Left ventricle myocardium inferior (tissue), 1 donor: Measurements from ENCODE around the gene MSI2. TPM values are rescaled to one million over a fixed set of nuclear protein-coding genes. Genes with fewer than 3 reads are reported as not detected.

Source experiments
- DNase-seq: peaks from one replicate; pipeline ENCODE4 v3.0.0-alpha.2; 2020
- H3K27ac ChIP-seq: fragments of 200-600 bp; replicated peaks from 2 replicates; pipeline ENCODE4 v1.8.0; 2021
- H3K27me3 ChIP-seq: fragments of 200-600 bp; 2 replicates; pipeline ENCODE4 v1.8.0; 2021; ENCODE audit warnings: low read depth
- H3K36me3 ChIP-seq: fragments of 200-600 bp; 2 replicates; pipeline ENCODE4 v1.8.0; 2021
- H3K4me1 ChIP-seq: fragments of 200-600 bp; 2 replicates; pipeline ENCODE4 v1.8.0; 2021
- H3K4me3 ChIP-seq: fragments of 200-600 bp; 2 replicates; pipeline ENCODE4 v1.8.0; 2021; ENCODE audit warnings: mild to moderate bottlenecking, moderate library complexity
- H3K9me3 ChIP-seq: fragments of 200-600 bp; replicated peaks from 2 replicates; pipeline ENCODE4 v1.8.0; 2021
- intact Hi-C: fragments of 100-400 bp; cut with micrococcal nuclease; formaldehyde crosslinking; loops from one replicate; pipeline ENCODE4 v1.11.0; 2022
- total RNA-seq: library from RNA; stranded (reverse); fragmentation: NEBNext Ultra II Directional; extraction: Animal tissue kit (Norgen Biotek cat#: 25700); gene quantifications from one replicate; pipeline ENCODE4 v1.2.1, GENCODE V29; 2021
- TF ChIP-seq, protein P1 (sequence below): fragments of 200-600 bp; IDR thresholded peaks from 2 replicates; pipeline ENCODE4 v1.8.0; 2021; ENCODE audit warnings: antibody characterized with exemption, mild to moderate bottlenecking, borderline replicate concordance
- donor health status: DM: no; HTN: yes; CAD: no; lungs with severe emphysema.

The MSI2 gene
- total RNA-seq, 1 donor from 2014 or later: 118 TPM

DNA sequence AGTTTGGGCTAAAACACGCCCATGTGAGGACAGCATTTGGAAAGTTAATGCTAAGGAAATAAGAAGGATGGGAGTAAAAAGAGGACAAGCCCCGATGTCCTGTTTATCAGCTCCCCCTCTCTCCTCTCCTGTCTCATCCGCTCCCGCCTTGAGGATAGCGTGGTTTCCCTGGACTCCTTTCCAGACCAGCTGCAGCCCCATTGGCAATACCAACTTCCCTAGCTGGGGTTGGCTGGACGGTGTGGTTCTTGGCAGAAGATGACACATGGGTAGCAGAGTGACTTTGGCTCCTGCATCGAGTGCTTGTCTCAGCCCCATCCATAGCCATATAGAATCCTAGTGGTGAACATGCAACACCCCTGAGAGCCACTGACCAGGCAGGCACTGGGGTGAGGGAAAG, 302.9 kb downstream of the MSI2 start:
- peaks cover 29% of the 10 kb centered on the region for H3K4me1 ChIP-seq
- H3K9me3 ChIP-seq: no peaks in the 10 kb centered on the region
- DNase-seq: no peak
- H3K4me3 ChIP-seq: no peak overlapping the region
- TF ChIP-seq, protein P1, sequence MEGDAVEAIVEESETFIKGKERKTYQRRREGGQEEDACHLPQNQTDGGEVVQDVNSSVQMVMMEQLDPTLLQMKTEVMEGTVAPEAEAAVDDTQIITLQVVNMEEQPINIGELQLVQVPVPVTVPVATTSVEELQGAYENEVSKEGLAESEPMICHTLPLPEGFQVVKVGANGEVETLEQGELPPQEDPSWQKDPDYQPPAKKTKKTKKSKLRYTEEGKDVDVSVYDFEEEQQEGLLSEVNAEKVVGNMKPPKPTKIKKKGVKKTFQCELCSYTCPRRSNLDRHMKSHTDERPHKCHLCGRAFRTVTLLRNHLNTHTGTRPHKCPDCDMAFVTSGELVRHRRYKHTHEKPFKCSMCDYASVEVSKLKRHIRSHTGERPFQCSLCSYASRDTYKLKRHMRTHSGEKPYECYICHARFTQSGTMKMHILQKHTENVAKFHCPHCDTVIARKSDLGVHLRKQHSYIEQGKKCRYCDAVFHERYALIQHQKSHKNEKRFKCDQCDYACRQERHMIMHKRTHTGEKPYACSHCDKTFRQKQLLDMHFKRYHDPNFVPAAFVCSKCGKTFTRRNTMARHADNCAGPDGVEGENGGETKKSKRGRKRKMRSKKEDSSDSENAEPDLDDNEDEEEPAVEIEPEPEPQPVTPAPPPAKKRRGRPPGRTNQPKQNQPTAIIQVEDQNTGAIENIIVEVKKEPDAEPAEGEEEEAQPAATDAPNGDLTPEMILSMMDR: no peak
- no peak overlapping the region for H3K27ac ChIP-seq
- no peaks in the 10 kb centered on the region for H3K27me3 ChIP-seq
- no peaks in the 10 kb centered on the region for H3K36me3 ChIP-seq
- intact Hi-C loops: no loop called here

DNA sequence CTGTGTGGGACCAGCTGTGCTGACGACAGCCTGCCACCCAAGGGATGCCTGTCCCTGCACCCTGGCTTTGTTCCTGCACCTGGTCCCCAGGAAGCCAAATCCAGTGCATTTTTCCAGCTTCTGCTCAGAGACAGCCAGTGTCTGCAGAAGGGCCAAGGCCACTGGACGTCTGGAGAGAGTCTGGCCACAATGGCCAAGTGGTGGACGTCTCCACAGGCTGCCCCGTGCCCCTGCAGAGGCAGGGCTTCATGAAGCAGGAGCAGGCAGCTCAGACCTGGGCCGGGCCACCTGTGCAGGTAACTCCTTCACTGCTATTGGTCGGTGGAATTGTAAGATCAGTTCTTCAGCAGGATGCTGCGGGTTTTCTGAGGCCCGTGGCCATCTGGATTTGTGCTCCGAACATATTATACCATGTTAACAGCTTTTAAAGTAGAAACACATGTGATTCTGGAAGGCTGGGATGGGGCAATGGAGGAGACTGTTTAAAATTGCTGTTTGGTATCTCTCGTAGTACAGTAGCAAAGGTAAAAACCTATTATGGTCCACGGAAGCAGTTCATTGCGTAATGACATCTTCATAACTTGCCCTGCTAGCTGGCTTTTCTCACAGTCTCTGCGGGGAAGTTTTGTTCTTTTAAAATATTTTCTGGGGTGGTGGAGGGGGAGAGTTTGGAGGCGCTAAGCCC, 303.5 kb downstream of the MSI2 start:
- Histone ChIP-seq H3K4me1 (peaks cover 25% of the 10 kb centered on the region), H3K36me3 (no peaks in the 10 kb centered on the region), H3K4me3 (no peak overlapping the region), H3K9me3 (no peaks in the 10 kb centered on the region), H3K27ac (no peak overlapping the region), H3K27me3 (no peaks in the 10 kb centered on the region)
- intact Hi-C loops: no loop called here
- DNase-seq: no peak
- TF ChIP-seq, protein P1: no peak

DNA sequence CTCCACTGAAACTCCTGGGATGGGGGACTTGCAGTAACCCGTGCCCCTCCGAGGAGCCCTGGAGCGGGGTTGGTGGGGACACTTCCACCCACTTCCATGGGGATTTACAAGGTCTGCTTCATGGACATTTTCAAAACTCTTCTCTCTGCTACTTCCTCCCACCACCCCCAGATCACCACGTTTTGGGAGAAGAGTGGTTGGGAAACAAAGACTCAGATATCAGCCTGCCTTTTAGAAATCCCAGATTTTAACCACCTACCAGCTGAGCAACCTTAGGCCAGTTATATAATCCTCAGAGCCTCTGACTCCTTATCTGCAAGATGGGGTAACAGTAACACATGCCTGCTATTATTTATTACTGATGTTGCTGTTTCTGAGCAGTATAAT, 304.0 kb downstream of the MSI2 start:
- no peak for DNase-seq
- intact Hi-C loops: no loop called here
- Histone ChIP-seq H3K36me3 (no peaks in the 10 kb centered on the region), H3K4me1 (peaks cover 20% of the 10 kb centered on the region), H3K27me3 (no peaks in the 10 kb centered on the region), H3K27ac (no peak overlapping the region), H3K4me3 (no peak overlapping the region), H3K9me3 (no peaks in the 10 kb centered on the region)
- TF ChIP-seq, protein P1: no peak

DNA sequence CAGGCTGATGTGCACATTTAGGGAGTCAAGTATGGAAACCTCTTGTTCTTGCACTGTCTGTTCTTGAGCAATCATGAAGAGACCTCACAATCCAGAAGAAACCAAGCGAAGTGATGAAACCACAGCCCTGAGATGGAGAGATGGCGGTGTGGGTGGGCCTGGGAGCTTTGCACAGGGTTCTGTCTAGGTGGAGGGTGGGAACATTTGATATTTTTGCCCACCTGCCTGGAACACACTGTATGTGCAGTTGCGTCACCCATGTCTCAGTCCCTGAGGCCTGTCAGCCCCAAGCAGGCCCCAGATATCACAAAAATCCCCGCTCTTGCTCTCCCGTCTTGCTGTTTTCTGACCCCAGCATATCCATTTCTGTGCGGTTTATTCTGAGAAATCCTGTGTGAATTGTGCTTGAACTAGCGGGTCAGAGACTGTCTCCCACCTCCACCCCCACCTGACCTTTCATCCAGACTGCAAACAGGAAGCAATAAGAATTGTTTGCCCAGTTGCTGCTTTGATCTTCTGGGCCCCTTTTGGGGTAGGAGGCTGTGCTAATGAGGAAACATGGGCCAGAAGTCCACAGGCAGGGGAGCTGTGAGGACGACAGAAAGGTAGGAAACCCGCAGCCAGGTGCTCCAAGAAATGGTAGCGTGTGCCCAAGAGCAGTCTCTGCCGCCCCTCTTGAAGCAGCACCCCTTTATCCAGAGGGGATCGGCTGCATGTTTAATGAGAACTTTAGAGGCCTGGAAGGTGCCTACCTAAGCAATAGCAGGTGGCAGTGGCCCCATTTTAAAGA, 304.9 kb downstream of the MSI2 start:
- DNase-seq: no peak

DNA sequence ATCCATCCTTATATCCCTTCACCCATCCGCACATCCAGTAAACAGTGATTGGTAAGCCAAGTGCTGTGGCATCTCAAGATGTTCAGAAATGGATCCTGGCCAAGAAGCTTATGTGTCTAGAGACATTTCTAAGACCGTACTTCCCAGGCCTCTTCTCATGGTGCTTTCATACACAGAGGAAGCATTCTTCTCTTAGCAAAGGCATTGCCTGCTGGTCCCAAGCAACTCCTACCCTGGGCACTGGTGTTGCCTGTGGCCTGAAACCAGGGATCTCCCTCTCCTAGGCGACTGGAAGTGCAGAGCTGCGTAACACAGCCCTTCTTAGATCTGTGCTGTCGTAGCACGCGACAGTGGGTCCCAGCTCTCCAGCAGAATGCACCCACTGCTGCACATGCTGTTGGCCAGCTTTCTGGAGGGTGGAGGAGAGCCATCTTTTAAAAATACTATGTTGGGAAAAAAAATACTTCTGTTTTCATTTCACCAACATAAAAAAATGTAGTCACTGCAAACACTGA, 305.9 kb downstream of the MSI2 start:
- no peak overlapping the region for H3K4me3 ChIP-seq
- H3K4me1 ChIP-seq: peaks cover 15% of the 10 kb centered on the region
- no peaks in the 10 kb centered on the region for H3K27me3 ChIP-seq
- TF ChIP-seq, protein P1: no peak
- no peak for DNase-seq
- intact Hi-C loops: no loop called here
- peaks cover 2% of the 10 kb centered on the region for H3K36me3 ChIP-seq
- H3K9me3 ChIP-seq: no peaks in the 10 kb centered on the region
- H3K27ac ChIP-seq: no peak overlapping the region

More for the DNA sequence above, 304.9 kb downstream of the MSI2 start:
- Histone ChIP-seq H3K27me3 (no peaks in the 10 kb centered on the region), H3K4me3 (no peak overlapping the region), H3K27ac (no peak overlapping the region), H3K9me3 (no peaks in the 10 kb centered on the region), H3K36me3 (peaks cover under 1% of the 10 kb centered on the region), H3K4me1 (peaks cover 16% of the 10 kb centered on the region)
- intact Hi-C loops: no loop called here
- TF ChIP-seq, protein P1: no peak
